Measurements from ENCODE around the gene PHC2.

Gene PHC2

DNA sequence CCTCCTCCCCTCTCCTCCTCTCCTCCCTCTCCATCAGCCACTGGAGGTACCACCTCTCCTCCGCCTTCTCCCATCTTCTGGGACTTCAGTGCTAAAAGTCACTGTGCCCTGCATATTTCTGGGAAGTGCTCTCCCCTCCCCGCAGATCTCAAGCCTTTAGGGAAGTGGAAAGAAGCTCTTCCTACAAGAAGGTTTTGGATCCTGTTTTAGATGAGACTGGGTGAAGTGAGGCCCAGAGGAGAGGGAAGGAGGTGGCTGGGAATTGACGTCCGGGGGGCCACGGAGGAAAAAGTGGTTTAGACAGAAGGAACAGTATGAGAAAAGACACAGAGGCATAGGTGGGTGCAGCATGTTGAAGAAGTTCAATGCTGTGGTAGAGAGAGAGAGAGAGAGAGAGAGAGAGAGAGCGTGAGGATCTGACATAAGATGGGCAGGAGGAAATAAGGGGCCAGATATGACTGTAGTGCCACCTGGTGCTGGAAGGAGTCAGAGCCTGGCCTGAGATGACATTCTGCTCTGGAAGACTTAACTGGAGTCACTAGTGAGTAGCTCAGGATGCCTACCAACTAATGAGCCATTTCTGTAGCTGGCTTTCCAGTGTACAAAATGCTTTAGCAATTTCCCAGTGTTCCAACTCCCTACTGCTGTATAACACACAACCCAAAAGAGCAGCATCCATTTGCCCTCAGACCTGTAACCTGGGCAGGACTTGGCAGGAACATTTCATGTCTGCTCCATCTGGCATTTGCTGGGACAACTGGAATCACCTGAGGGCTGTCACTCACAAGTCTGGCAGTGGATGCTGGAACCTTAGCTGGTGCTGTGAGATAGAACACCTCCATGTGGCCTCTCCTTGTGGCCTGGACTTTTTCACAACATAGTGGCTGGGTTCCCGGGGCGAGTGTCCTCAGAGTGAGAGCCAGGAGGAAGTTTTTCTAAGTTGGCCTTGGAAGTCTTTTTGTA lies 24.9 kb upstream of the PHC2 start:
- H3K4me3 ChIP-seq (ENCODE audit: control insufficient read depth, low read depth, low read length): no peak overlapping the region
- peak; percentile 93 for DNase-seq (ENCODE audit: low read depth)
- TF ChIP-seq, protein P1, sequence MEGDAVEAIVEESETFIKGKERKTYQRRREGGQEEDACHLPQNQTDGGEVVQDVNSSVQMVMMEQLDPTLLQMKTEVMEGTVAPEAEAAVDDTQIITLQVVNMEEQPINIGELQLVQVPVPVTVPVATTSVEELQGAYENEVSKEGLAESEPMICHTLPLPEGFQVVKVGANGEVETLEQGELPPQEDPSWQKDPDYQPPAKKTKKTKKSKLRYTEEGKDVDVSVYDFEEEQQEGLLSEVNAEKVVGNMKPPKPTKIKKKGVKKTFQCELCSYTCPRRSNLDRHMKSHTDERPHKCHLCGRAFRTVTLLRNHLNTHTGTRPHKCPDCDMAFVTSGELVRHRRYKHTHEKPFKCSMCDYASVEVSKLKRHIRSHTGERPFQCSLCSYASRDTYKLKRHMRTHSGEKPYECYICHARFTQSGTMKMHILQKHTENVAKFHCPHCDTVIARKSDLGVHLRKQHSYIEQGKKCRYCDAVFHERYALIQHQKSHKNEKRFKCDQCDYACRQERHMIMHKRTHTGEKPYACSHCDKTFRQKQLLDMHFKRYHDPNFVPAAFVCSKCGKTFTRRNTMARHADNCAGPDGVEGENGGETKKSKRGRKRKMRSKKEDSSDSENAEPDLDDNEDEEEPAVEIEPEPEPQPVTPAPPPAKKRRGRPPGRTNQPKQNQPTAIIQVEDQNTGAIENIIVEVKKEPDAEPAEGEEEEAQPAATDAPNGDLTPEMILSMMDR (conservative IDR thresholded peaks at IDR 0.05; ENCODE audit: control insufficient read depth, insufficient read depth, low read depth, low read length): peak; percentile 92

DNA sequence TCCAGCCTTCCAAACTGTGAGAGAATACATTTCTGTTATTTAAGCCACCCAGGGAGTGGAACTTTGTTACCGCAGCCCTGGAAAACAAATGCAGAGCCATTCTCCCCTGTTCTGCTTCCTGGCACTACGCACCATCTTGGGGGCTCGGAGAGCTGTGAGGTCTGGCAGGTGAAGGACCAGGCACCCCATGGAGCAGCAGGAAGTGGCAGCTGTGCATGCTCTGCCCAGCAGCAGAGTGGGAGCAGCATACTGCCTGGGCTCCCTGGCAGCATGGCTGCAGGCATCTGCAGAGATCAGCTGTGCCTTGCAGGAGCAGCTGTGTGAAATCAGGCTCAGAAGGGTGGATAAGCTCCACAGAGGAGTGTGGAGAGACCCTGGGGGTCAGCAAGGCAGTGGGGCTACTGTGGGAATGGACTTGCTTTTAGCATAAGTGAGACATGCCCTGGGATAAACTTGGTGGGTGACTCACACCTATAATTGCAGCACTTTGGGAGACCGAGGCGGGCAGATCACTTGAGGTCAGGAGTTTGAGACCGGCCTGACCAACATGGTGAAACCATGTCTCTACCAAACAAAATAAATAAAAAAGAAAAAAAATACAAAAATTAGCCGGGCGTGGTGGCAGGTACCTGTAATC lies 23.9 kb upstream of the PHC2 start:
- H3K4me3 ChIP-seq (ENCODE audit: control insufficient read depth, low read depth, low read length): no peak overlapping the region
- peak; percentile 49 for DNase-seq (ENCODE audit: low read depth)
- TF ChIP-seq, protein P1 (conservative IDR thresholded peaks at IDR 0.05; ENCODE audit: control insufficient read depth, insufficient read depth, low read depth, low read length): no peak

DNA sequence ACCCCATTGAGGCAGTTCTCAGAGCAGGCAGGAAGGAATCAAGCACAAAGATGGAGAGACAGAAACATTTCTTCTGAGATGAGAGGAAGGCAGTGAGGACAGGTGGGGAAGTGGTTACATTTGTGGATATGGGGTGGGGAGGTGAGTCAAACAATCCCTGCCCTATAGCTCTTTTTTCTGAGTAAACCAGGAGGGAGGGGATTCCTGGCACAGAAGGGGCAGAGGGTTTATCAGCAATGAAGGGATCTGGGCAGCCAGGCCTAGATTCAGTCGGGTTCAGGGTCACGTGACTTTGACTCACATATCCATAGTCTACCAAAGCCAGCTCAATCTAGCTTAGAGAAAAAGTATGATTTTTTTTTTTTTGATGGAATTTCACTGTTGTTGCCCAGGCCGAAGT lies 15.7 kb upstream of the PHC2 start:
- no peak for DNase-seq (ENCODE audit: low read depth)
- no peak overlapping the region for H3K4me3 ChIP-seq (ENCODE audit: control insufficient read depth, low read depth, low read length)
- TF ChIP-seq, protein P1 (conservative IDR thresholded peaks at IDR 0.05; ENCODE audit: control insufficient read depth, insufficient read depth, low read depth, low read length): no peak

DNA sequence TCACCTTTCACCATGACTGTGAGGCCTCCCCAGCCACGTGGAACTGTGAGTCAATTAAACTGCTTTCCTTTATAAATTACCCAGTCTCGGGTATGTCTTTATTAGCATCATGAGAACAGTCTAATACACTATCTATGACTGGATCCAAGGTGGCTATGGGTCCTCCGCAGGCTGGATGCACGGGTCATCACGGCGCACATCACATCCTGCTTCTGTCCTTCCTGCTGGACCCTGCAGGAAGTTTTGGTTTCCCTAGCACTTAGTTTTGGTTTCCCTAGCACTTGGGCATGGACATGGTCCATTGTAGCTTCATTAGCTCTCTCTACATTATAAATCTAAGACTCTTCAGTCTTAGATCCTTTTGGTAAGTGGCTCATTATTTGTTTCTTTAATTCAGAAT lies 14.2 kb upstream of the PHC2 start:
- TF ChIP-seq, protein P1 (conservative IDR thresholded peaks at IDR 0.05; ENCODE audit: control insufficient read depth, insufficient read depth, low read depth, low read length): no peak
- no peak overlapping the region for H3K4me3 ChIP-seq (ENCODE audit: control insufficient read depth, low read depth, low read length)
- DNase-seq (ENCODE audit: low read depth): no peak

DNA sequence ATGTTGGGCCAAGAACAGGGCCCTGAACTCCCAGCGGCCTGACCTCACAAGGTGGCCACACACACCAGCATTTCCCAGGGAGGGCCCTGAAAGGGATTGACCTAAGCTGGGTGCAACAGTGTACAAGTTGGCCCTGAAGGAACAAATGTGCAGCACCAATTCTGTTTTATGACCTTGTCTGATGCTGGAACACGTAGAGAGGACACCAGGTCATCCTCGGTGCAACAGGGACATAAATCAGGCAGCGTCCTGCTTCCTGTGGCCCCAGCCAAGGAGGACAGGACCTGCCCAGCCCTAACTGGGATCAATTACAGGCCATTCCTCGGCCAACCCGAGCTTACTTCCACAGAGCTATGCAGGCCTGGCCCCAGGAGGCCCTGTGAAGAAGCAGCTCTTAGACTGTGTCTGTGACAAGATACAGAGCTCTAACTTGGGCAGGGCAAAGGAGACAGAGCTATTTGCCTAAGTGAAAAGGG lies 12.8 kb upstream of the PHC2 start:
- no peak overlapping the region for H3K4me3 ChIP-seq (ENCODE audit: control insufficient read depth, low read depth, low read length)
- TF ChIP-seq, protein P1 (conservative IDR thresholded peaks at IDR 0.05; ENCODE audit: control insufficient read depth, insufficient read depth, low read depth, low read length): no peak
- DNase-seq (ENCODE audit: low read depth): peak; percentile 60

DNA sequence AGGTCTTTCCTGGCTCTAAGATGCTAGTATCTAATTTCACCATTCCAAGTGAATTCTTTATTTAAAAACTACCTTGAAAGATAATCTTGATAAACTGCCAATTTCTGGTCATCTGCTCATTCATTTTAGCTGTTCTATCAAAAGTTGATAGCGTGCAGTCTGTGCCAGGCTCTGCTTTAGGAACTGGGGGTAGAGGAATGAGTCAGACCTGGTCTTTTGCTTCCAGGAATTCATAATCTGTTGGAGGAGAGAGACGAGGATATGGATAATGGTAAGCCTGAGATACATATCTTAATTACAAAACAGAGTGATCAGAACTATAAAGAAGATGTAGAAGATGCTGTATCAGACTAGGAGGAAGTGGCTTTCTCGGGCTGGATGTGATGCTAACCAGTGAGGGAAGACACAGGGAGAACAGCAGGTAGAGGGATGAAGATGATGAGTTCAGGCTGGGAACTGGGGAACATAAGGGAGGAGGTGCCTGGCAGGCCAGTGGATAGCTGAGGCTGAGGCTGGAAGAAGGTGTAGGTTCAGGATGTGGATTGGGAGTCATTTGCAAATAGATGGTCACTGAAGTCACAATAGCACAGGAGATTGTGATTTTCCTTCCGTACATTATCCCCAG lies 12.3 kb upstream of the PHC2 start:
- TF ChIP-seq, protein P1 (conservative IDR thresholded peaks at IDR 0.05; ENCODE audit: control insufficient read depth, insufficient read depth, low read depth, low read length): no peak
- no peak overlapping the region for H3K4me3 ChIP-seq (ENCODE audit: control insufficient read depth, low read depth, low read length)
- peak; percentile 70 for DNase-seq (ENCODE audit: low read depth)

All from fibroblast of mammary gland (primary cell).